ENCODE data around the gene KRT80.

KRT80 gene

DNA sequence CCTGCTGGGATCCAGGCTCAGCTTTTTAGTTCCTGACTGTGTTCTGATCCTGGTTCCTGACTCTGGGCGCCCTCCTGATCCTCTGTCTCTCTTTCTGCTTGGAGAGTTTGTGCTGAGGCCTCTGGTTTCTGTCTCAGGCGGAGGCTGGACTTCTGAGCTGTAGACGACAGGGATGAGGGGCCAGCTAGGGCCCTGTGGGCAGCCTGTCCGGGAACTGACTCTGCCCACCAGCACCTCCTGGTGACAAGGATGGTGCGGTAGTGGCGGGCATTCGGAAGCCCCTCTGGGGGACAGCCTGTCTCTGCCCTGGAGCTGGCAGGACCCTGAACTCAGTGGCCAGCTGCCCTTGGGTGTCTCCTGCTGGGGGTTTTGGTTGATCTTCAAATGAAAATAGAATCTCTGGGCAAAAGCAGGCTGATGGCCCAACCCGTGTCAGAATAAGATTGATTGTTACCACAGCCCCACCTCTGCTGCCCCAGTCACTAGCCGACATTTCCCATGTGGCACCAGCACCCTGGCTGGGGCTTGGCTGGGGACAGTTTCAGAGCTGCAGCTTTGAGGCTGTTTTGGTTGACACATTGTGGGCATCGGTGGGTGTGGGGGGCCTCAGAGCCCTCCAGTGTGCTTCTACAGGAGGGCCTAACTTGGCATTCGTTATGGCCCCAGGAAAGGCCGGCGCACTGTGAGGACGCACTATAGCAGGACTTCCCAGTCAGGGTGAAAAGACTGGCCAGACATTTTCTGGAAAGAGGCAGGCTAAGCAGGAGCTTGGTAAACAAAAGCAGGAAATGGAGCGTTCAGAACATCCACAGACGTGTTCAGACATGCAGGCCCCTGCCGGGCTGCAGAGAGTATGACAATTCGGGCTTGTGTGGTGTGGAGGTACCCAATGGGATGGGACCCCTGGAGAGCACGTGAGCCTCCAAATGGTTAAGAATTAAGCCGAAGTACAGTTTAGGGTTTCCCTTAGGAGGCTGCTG, 16.2 kb downstream of the KRT80 start:
- no peak for DNase-seq

DNA sequence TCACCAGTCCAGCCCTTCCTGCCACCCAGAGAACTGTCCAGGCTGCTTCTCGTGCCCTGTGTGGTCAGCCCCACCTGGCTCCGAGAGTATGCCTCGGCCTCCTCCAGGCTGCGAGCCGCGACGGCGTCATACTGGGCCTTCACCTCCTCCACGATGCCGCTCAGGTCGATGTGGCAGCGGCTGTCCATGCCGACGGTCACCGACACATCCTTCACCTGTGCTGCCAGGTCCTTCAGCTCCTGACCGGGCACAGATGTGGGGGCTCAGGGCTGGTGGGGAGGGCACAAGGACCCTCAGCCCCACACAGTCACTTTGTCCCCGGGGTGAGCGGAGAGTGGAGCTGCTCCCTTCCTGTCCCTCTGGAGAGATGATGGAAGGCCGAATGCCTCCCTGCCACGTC, 18.3 kb downstream of the KRT80 start:
- no peak for DNase-seq

DNA sequence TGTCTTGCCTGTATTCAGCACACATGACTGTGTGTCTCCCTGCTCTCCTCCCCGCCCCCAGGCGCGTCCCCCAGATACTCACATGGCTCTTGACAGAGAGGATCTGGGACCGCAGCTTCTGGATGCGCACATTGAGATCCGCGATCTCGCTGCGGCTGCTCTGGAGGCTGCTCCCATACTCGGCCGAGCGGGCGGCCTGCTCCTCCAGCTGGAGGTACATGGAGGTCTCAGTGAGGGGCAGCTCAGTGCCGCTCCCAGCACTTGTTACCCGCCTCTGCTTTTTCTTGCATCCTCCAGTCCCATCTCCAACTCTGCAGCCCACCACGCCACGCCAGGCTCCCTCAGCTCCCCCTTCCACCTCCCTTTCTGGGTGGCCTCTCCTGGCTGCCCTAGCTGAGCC, 18.9 kb downstream of the KRT80 start:
- DNase-seq = no peak

DNA sequence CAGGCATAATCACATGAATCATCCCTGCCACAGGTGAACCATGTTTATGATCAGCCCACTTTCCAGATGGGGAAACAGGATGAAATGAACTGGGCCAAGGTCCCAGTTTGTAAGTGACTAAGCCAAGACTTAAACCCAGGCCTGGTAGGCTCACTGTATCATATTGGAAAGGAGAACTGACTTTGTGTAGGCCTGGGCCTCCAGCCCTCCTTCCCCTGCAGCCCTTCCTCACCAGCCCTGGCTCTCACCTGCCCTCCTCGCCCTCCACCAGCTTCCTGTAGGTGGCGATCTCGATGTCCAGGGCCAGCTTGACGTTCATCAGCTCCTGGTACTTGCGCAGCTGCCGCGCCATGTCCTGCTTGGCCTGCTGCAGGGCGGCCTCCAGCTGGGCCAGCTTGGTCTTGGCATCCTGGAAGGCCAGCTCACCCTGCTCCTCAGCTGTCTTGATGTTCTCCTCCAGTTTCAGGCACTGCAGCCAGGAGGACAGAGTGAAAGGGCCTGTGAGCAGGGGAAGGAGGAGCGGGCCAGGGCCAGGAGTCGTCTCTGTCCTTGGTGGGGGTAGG, 19.8 kb downstream of the KRT80 start:
- DNase-seq = no peak

DNA sequence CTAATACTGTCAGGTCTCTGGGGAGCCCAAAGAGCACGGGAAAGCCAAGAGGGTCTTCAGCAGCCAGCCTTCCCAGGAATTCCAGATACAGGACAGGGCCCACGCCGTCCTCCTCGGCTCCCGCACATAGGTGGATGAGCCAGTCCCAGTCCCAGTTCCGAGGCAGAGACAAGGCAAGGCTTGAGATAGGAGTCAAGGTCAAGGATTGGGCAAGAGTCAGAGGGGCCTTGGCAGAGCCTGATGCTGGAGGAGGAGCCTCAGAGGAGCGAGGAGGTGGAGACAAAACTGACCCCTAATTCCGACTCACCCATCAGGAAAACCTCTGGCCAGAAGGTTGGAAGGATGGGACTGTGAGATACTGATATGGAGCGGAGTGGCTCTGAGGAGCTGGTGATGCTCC, 21.0 kb downstream of the KRT80 start:
- DNase-seq = no peak

DNA sequence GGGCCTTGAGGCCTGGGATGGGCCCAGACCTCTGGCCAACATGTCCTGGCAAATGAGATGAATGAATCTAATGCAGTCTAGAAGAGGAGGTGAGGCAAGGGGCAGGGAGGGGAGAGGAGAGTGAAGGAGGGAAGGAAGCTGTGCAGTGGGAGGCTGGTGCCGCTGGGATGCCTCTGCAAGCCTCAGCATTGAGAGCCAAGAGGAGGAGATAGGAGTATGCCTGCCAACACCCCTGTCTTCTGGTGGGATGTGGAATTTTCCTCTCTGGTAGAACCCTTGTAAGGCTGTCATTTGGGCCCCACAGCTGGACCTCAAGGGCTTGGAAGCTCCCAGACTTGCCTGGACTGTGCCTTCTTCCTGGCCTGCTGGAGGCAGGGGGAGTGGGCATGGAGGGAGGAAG, 21.9 kb downstream of the KRT80 start:
- DNase-seq = no peak

DNA sequence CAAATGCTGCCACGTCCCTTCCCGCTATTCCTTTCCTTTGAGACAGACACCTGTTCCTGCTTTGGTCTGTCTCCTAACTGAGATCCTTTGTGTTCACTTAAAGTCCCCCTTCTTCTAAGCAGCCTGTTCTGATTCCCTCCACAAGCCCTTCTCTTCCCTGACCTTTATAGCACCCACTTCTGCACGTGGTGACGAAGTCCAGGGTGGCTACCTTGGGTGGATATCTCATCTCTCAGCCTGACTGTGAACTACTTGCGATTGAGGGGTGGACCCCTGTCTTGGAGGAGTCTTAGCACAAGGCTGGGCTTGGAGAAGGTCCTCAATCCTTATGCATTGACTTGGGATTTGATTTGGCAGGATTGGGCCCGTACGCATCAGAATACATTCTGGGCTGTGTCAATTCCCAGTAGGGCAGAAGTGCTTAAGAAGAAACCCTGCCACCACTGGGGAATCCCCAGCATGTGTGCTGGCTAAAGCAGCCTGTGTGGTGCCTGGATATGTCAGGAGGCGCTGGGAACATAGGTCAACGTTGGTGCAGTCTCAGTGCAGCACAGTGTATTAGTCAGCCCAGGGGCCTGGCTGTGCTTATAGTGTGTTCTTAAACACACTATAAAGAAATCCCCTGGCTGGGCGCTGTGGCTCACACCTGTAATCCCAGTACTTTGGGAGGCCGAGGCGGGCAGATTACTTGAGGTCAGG, 23.6 kb downstream of the KRT80 start:
- DNase-seq = no peak

DNA sequence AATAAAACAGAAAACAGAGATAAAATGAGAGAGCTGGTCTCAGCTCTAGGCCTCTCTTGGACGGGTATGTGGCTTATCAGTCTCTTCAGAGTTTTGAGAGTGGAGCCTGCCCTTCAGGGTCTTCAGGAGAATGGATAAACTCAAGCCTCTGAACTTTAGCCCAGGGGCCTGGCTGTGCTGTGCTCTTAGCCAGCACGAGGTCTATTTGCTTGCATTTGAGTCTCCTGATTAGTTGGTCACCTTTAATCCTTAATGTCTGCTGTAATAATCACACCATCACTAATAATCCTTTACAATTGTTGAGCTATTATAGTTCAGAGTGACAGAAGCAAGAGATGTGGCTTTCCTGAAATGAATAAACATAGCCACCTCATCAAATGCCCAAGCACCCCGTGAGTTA, 24.3 kb downstream of the KRT80 start:
- no peak for DNase-seq

DNA sequence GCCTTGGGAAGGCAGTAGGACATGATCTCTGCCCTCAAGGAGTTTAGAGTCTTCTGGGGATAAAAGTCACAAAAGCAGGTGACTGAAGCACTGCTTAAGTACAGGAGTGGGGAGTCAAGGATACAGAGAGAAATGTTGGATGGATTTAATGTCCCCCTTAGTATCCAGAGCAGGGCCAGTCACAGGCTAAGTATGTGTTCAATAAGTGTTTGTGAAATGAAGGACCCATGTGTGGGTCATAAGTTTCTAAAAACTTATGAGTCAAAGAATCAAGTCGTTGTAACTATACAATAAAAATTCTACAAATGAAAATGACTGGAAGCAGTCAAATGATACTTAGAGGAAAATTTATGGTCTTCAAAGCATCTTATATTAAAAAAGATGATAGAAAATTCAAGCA, 25.1 kb downstream of the KRT80 start:
- DNase-seq = no peak

DNA sequence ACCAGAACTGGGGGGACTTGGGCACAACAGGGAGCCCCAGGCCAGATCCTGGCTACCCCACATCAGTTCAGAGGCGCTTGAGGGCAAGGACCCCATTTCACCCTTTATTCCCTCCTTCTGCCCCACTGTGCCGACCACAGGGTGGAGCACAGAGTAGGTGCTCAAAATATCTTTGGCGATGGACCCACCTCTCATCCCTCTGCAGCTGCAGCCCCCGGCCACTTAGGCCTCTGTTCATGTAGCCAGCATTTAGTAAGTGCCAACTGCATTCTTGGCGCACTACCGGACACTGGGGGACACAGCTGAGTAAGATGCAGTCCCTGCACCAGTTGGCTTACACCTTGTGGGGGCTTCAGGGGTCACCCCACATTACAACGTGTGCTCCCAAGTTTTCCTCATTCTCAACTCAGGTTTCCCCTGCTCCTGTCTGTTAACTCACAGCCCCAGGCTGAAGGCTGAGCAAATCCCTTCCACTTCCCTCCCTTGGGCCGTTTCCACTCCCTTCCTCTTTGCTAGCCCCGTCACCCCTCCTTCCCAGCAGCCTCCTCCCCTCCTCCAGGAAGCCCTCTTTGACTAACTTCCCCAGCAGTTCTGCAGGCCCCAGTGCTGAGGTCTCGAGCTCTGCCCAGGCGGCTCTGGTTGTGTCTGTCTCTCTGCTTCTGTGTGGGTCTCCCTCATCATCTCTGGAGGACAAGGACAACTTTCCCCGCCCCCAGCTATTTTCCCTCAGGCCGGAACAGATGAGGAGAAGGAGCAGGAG, 26.5 kb downstream of the KRT80 start:
- no peak for DNase-seq

DNA sequence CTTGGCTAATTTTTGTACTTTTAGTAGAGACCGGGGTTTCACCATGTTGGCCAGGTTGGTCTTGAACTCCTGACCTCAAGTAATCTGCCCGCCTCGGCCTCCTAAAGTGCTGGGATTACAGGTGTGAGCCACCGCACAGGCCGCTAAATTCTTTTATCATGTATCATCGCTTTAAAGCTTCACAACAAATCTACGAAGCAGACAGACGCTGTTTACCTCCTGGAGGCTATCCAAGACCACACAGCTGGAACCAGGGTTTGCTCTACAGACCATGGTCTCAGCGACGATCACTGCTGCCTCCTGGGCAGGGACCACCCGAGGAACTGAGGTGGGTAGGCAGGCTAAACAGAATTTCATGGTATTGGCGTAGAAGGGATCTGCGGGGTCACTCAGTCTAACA, 27.2 kb downstream of the KRT80 start:
- DNase-seq = no peak

DNA sequence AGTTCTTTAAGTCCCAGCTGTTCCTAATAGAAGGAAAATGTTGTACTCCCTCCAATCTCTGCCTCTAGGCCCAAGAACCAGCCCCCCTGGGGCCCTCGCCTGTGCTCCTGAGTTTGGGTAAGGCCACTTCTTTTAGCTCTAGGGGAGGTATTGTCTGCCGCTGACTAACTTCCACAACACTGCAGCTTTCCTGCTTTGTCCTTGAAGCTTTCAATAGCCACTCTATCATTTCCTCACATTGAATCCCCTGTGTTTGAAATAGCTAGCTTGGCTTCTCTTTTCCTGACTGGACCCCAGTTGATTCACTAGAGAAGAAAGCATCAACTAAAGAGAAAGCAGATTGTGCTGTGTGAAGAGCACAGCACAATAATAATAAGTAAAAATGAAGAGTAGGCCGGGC, 28.8 kb downstream of the KRT80 start:
- DNase-seq = no peak

DNA sequence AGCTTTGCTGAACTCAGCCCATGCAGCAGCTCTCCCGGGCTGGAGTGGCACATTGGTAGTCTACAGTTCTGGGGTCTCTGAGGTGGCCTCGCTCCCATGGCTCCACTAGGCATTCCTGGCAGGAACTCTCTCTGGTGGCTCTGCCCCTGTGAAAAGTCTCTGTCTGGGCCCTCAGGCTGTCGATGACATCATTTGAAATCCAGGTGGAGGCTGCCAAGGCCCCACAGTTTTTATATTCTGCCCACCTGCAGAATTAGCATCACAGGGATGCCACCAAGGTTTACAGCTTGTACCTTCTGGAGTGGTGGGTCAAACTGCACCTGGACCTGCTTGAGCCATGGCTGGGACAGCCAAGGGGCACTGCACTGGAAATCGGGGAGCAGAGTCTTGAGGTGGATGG, 31.6 kb downstream of the KRT80 start:
- DNase-seq = no peak

DNA sequence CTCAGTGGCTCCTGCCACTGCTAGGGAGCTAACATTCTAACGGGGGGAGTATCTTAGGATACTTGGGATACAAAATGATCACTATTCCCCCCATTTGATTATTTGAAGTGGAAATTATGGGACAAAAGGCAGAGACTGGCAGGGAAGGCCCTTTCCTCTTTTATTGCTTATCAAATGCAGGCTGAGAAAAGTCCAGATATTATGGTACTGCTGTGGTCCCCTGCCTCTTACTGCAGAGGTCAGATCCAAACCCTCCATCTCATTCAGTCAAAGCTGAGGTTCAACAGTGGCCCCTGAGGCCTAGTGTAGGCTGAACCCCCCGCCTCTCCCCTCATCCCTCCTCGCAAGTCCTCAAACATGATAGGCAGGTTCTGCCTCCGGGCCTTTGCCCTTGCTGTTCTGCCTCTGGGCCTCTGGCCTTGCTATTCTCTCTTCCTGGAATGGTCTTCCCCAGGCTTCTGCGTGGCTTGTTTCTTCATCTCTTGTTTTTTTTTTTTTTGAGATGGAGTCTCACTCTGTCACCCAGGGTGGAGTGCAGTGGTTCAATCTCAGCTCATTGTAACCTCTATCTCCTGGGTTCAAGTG, 34.2 kb downstream of the KRT80 start:
- DNase-seq = no peak

DNA sequence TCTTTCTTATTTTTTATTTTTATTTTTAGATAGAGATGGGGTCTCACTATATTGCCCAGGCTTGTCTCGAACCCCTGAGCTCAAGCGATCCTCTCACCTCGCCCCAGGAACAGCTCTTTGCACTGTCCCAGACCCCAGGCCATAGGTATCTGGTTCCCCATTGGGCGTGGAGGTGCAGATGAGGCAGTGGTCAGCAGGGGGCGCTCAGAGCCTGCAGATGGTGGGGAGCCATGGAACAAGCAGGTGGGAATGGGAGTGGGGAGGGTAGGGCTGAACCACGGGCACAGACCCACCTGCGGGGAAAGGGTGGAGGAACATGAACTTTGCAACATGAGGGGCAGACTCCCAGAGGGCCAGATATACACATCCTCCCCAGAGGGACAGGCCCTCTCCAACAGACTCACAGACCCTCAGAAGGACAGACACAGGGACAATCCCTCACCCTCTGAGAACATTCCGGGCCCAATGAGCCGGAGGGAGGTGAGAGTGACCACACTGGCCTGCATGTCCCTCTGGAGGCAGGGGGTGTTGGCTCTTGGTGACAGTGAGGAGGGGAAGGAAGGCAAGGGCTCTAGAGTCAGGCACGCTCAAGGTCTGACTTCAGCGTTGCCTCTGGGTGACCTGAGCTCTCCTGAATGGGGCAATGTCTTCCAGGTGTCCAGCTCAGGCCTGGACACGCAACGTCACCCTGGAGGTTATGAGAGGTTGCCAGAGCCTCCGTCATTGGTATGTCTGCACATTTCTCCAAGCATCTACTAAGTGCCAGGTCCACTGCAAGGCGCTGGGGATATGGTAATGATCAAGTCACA, 34.9 kb downstream of the KRT80 start:
- peak; percentile 62 for DNase-seq

DNA sequence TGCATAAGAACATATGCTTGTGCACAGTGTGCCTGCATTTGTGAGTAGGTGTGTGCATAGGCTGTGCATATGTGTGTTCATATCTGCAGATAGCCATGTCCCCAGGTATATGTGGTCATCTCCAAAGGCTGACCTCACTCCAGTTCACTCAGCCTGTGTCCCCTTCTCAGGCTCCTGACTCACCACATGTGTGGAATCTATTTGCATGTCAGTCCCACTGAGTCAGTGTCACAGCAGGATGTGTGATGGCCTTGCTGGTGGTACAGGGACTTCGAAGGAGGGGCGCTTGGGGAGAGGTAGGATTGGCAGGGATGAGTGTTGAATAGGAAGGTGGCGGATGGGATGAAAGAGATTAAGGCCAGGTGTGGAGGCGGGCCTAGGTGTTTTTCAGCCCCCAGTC, 35.5 kb downstream of the KRT80 start:
- no peak for DNase-seq

DNA sequence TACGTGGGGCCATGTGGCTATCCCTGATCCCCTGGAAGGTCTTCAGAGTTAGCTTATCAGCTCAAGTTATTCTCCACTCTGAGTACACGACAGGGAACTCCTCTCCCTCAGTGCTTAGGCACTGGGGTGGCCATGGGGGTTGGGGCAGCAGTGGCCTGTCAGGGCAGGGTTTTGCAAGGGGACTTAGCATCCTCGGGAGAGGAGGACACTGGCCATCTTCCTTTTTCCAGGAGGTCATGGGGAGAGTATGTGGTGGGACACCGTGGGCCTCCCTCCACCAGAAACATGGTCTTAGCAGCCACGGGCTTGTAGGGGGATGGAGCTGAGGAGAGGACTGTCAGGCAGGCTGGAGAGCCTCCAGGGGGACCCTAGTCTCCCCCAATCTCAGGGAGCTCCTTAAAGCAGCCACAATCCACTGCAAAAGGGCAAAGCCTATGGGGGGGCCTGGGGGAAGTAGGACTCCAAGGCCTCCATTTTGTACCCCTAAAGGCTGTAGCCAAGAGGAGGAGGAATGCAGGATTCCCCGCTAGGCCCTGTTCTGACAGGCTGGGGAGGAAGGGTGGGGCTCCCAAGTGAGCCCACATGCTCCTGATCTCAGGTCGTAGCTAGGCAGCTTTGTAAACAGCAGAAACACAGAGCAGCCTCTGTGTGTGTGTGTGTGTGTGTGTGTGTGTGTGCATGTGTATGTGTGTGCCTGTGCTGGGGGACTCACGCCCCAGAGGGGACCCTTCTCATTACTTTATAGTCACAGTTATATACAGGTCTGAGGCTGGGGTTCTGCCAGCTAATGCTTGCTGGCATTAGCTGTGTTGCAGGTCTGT, 36.6 kb downstream of the KRT80 start:
- DNase-seq = no peak

DNA sequence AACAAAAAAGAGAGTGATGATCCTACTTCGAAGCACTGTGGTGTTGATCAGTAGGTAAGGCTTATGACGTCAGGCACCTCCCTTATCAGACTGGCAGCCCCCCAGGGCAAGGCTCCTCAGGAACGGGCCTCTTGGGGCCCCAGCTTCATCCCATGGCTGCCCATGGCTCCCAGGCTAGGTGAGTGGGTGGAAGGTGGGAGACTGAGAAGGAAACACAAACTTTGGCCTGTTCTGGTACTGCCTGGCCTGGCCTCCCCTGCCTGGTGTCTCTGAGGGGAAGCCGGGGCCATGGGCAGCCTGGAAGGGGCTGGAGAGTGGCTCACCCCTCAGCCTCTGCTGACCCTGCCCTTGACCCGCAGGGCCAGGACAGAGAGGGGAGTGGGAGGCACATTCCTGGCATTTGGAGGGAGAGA, 38.9 kb downstream of the KRT80 start:
- no peak for DNase-seq

DNA sequence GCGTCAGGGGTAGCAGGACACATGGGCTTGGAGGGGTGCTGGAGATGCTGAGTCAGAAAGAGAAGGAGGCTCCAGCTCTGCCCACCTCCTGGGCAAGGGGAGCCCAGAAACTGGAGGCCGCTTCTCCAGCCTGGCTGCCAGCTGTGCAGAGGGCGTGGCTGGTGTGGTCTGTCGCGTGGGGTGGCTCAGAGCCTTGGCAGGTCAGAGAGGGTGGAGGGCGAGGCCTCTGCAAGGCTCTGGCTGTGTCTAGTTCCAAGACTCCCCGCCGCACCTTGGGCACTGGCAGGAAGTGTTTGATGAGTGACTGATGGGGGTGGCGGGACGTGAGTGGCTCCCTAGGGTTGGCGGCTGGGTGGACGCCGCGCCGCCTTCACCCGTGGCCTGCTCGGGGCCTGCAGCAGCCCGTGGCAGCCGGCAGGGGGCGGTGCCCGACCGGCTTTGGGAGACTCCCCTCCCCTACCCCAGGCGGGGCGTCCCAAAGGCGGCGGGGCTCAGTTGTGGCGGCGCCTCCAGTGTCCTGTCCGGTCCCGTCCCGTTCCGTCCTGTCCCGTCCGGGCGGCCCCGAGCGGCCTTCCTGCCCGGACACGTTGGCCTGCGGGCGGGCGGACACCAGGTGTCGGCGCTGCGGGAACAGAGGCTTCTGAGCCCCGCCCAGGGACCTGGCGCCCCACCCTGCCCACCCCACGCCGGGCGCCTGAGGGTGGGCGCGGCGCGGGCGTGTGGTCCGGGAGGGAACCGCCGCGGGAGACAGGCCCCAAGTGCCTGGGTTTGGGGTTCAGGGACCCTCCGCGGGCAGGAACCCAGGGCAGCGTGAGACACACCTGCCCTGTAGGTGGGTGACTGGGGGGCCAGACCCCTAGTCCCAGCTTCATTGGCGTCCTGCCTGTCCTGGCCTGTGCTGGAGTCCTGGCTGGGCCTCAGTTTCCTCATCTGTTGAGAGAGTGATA, 39.7 kb downstream of the KRT80 start:
- DNase-seq = peak; percentile 68

Data from stimulated activated naive CD4-positive, alpha-beta T cell treated with Interleukin-2 at 50 U/mL for 16 hours (primary cell).